Sigmoid colon (tissue), 7 donors: Measurements from ENCODE around the gene S100A7A. TPM values are rescaled to one million over a fixed set of nuclear protein-coding genes. Genes with fewer than 3 reads are reported as not detected.
"Not testable (repeated sequence)": the region's sequence is repeated elsewhere in the genome, so short reads cannot be mapped to it uniquely, and the experiment has no call there.

Experiments used
- DNase-seq: peaks from one replicate; pipeline ENCODE4 v3.0.0-alpha.2; 2019
- H3K27ac ChIP-seq, 4 donors: fragments of 200-600 bp; sonication (generic); one replicate each; pipeline ENCODE4 v1.5.1; 2016 to 2019; ENCODE audit warnings: mild to moderate bottlenecking in 1 of 4
- H3K27me3 ChIP-seq, 3 donors: fragments of 200-600 bp; sonication (generic); one replicate each; pipeline ENCODE4 v1.5.1; 2019; ENCODE audit warnings: mild to moderate bottlenecking in 1 of 3
- H3K36me3 ChIP-seq, 4 donors: fragments of 200-600 bp; sonication (generic); one replicate each; pipeline ENCODE4 v1.5.1; 2016 to 2019
- H3K4me1 ChIP-seq, 4 donors: fragments of 200-600 bp; sonication (generic); one replicate each; pipeline ENCODE4 v1.5.1; 2017 to 2019
- H3K4me3 ChIP-seq, 4 donors: fragments of 200-600 bp; sonication (generic); one replicate each; pipeline ENCODE4 v1.5.1; 2017 to 2019; ENCODE audit warnings: mild to moderate bottlenecking in 2 of 4, moderate library complexity in 1 of 4
- H3K9me3 ChIP-seq, 4 donors: fragments of 200-600 bp in 3 of 4; sonication (generic) in 3 of 4; one replicate each; pipeline versions ENCODE4 v1.5.1 to v1.6.1; 2013 to 2019
- CTCF ChIP-seq, 4 experiments: fragments of 450-650 bp in 3 of 4; fragments of 200-600 bp in 1 of 4; IDR thresholded peaks; one replicate each; pipeline ENCODE4 v1.5.1; 2016 to 2019; ENCODE audit warnings: antibody characterized with exemption in 4 of 4, mild to moderate bottlenecking in 3 of 4, moderate library complexity in 2 of 4
- EP300 ChIP-seq, 4 donors: sonication (generic); formaldehyde crosslinking; IDR thresholded peaks; one replicate each; pipeline ENCODE4 v1.6.1; 2017; ENCODE audit warnings: antibody characterized with exemption in 4 of 4
- POLR2A ChIP-seq, 2 donors: fragments of 450-650 bp; IDR thresholded peaks; one replicate each; pipeline ENCODE4 v1.6.1; 2016; ENCODE audit warnings: antibody characterized with exemption in 2 of 2, mild to moderate bottlenecking in 2 of 2, moderate library complexity in 2 of 2
- POLR2AphosphoS5 ChIP-seq, 4 donors: sonication (generic); formaldehyde crosslinking; IDR thresholded peaks; one replicate each; pipeline ENCODE4 v1.6.1; 2017; ENCODE audit warnings: antibody characterized with exemption in 4 of 4
- whole genome bisulfite sequencing, 2 donors: extraction: QIAGEN DNeasy Blood & Tissue Kit; methylation state at CpG; one replicate each; pipeline ENCODE4 v1.1.7; 2013; 5-methylcytosine and 5-hydroxymethylcytosine counted together
- intact Hi-C: fragments of 100-400 bp; cut with DNase I; formaldehyde crosslinking; loops from one replicate; pipeline ENCODE4 v1.15.1; 2023
- polyA plus RNA-seq, 3 donors: library from polyadenylated mRNA; stranded (reverse); fragments of 200-250 nt; gene quantifications; one replicate each; pipeline ENCODE4 v1.2.3, GENCODE V29; 2013
- total RNA-seq, 4 donors: library from RNA; depleted of rRNA; stranded (reverse); fragments of >200 nt; gene quantifications; one replicate each; pipeline ENCODE4 v1.1.0, GENCODE V29; 2016
- donor health status: healthy with polysubstance abuse.
- donor health status: Bipolar disorder and iron deficiency.
- donor health status: healthy.

S100A7A gene
- total and polyA plus RNA-seq, 7 donors, result not detected

GRCh38 chr1:153444078-153444477 is 27.8 kb downstream of the S100A7A start:
- DNase-seq, result no peak
- Histone ChIP-seq H3K27me3 (peaks cover 0 to 8% (median 0%) of the 10 kb centered on the region in 3 donors), H3K36me3 (no peaks in the 10 kb centered on the region), H3K4me1 (no peaks in the 10 kb centered on the region), H3K27ac (no peak overlapping the region), H3K9me3 (no peaks in the 10 kb centered on the region), H3K4me3 (no peak overlapping the region)
- TF ChIP-seq POLR2A (IDR thresholded peaks at IDR 0.05) (no peak), POLR2AphosphoS5 (IDR thresholded peaks at IDR 0.05) (no peak), CTCF (IDR thresholded peaks at IDR 0.05) (no peak), EP300 (IDR thresholded peaks at IDR 0.05) (no peak)
- WGBS, 2 donors, result 62 to 76% methylated on average over 5 of the region's 5 CpGs
- intact Hi-C loops, result no loop called here

GRCh38 chr1:153447498-153448170 is 31.3 kb downstream of the S100A7A start:
- no peak overlapping the region for H3K4me3 ChIP-seq
- 78 to 85% methylated on average over 1 of the region's 1 CpG for WGBS, 2 donors
- peaks cover 0 to 12% (median 0%) of the 10 kb centered on the region in 3 donors for H3K27me3 ChIP-seq
- no peaks in the 10 kb centered on the region for H3K9me3 ChIP-seq
- H3K36me3 ChIP-seq, result no peaks in the 10 kb centered on the region
- no peak for DNase-seq
- intact Hi-C loops, result no loop called here
- H3K27ac ChIP-seq, result no peak overlapping the region
- H3K4me1 ChIP-seq, result no peaks in the 10 kb centered on the region
- TF ChIP-seq EP300 (IDR thresholded peaks at IDR 0.05), result no peak
- no peak for TF ChIP-seq POLR2AphosphoS5 (IDR thresholded peaks at IDR 0.05)
- TF ChIP-seq CTCF (IDR thresholded peaks at IDR 0.05), result no peak
- no peak for TF ChIP-seq POLR2A (IDR thresholded peaks at IDR 0.05)

GRCh38 chr1:153448851-153449250 is 32.5 kb downstream of the S100A7A start:
- H3K9me3 ChIP-seq, H3K4me1 ChIP-seq, DNase-seq, H3K36me3 ChIP-seq, intact Hi-C loops, H3K27ac ChIP-seq, H3K4me3 ChIP-seq, H3K27me3 ChIP-seq: not testable (repeated sequence)
- 82 to 91% methylated on average over 4 of the region's 4 CpGs for WGBS, 2 donors

GRCh38 chr1:153456396-153456795 is 40.1 kb downstream of the S100A7A start:
- WGBS, 2 donors, result 51 to 67% methylated on average over 1 of the region's 1 CpG
- H3K9me3 ChIP-seq, result no peaks in the 10 kb centered on the region
- intact Hi-C loops, result no loop called here

GRCh38 chr1:153459655-153460054 is 43.3 kb downstream of the S100A7A start:
- no peak for DNase-seq
- intact Hi-C loops, result loop anchor here (5.0 kb wide), 1 partner anchor 38 kb away; no protein-coding TSS in a partner anchor
- no peaks in the 10 kb centered on the region for H3K4me1 ChIP-seq
- no peaks in the 10 kb centered on the region for H3K9me3 ChIP-seq
- peaks cover 0 to 2% (median 0%) of the 10 kb centered on the region in 3 donors for H3K27me3 ChIP-seq
- 80 to 85% methylated on average over 2 of the region's 2 CpGs for WGBS, 2 donors
- H3K36me3 ChIP-seq, result no peaks in the 10 kb centered on the region
- H3K27ac ChIP-seq, result no peak overlapping the region
- TF ChIP-seq POLR2AphosphoS5 (IDR thresholded peaks at IDR 0.05) (no peak), CTCF (IDR thresholded peaks at IDR 0.05) (no peak), EP300 (IDR thresholded peaks at IDR 0.05) (no peak), POLR2A (IDR thresholded peaks at IDR 0.05) (no peak)
- no peak overlapping the region for H3K4me3 ChIP-seq

More at GRCh38 chr1:153456396-153456795, 40.1 kb downstream of the S100A7A start:
- TF ChIP-seq CTCF (IDR thresholded peaks at IDR 0.05) (no peak), EP300 (IDR thresholded peaks at IDR 0.05) (no peak), POLR2AphosphoS5 (IDR thresholded peaks at IDR 0.05) (no peak), POLR2A (IDR thresholded peaks at IDR 0.05) (no peak)
- Histone ChIP-seq H3K4me3 (no peak overlapping the region), H3K27ac (no peak overlapping the region), H3K4me1 (no peaks in the 10 kb centered on the region), H3K27me3 (peaks cover 0 to 2% (median 0%) of the 10 kb centered on the region in 3 donors), H3K36me3 (no peaks in the 10 kb centered on the region)
- DNase-seq, result no peak
